ENCODE results near the gene MED8. TPM values are rescaled to one million over a fixed set of nuclear protein-coding genes. Genes with fewer than 3 reads are reported as not detected.

Gene MED8
- total and polyA plus RNA-seq, 2 experiments from 2014 or later: 16.6 to 25.7 TPM

GRCh38 chr1:43338001-43338400 is 51.6 kb downstream of the MED8 start (continued):
- TF ChIP-seq POLR2AphosphoS5 (IDR thresholded peaks at IDR 0.05; ENCODE audit: low read depth): no peak
- TF ChIP-seq EZH2phosphoT487 (IDR thresholded peaks at IDR 0.05; ENCODE audit: unreplicated experiment): no peak
- no peak for TF ChIP-seq ZNF331 (CRISPR knock-in tag; IDR thresholded peaks at IDR 0.05; ENCODE audit: low read depth)
- no peak for TF ChIP-seq REST (IDR thresholded peaks at IDR 0.05; ENCODE audit: unreplicated experiment)
- TF ChIP-seq CREB1 (CRISPR knock-in tag; IDR thresholded peaks at IDR 0.05; ENCODE audit: low read depth): no peak
- no peak for TF ChIP-seq NANOG (IDR thresholded peaks at IDR 0.05; ENCODE audit: borderline replicate concordance)
- TF ChIP-seq EZH2 (IDR thresholded peaks at IDR 0.05; ENCODE audit: low read depth, unreplicated experiment): no peak

- H3K27ac ChIP-seq (ENCODE audit: low read depth): no peak within 1 kb of the TSS
- TF ChIP-seq CTCF (conservative IDR thresholded peaks at IDR 0.05; ENCODE audit: low read depth in 2 of 2) (peak in 1 of 2 experiments; percentile 15; a peak in 1 of 4 replicates), STAT1 (IDR thresholded peaks at IDR 0.05; ENCODE audit: unreplicated experiment) (no peak)
- H3K27ac Mint-ChIP-seq: no peak within 1 kb of the TSS
- H4K20me1 ChIP-seq (replicated peaks; ENCODE audit: insufficient read depth): no peaks in the 10 kb centered on the region; the same call in 1 of the 2 replicates
- no peak within 1 kb of the TSS for H2AFZ ChIP-seq
- H3K4me1 Mint-ChIP-seq: no peaks in the 10 kb centered on the region; the same call in 2 of the 3 replicates
- no peaks in the 10 kb centered on the region for H3K27me3 ChIP-seq (ENCODE audit: insufficient read depth)
- H3K36me3 Mint-ChIP-seq (ENCODE audit: low read depth): no peaks in the 10 kb centered on the region
- ATAC-seq (no peak), DNase-seq (ENCODE audit: low spot score) (no peak)
- H3K4me1 ChIP-seq (ENCODE audit: insufficient read depth): no peaks in the 10 kb centered on the region
- no peaks in the 10 kb centered on the region; the same call in 2 of the 3 replicates for H3K9me3 Mint-ChIP-seq
- peaks cover 4% of the 10 kb centered on the region for H3K27me3 Mint-ChIP-seq (ENCODE audit: insufficient read depth, low read depth, poor library complexity)
- no peak within 1 kb of the TSS for H3K4me3 Mint-ChIP-seq
- H3K4me3 ChIP-seq: no peak within 1 kb of the TSS
- no peak within 1 kb of the TSS for H3K4me2 ChIP-seq
- no peaks in the 10 kb centered on the region for H3K36me3 ChIP-seq (ENCODE audit: insufficient read depth)
- no peaks in the 10 kb centered on the region for H3K79me2 ChIP-seq (replicated peaks; ENCODE audit: insufficient read depth)
- no peaks in the 10 kb centered on the region for H3K9me2 ChIP-seq (ENCODE audit: insufficient read depth)
- H3F3A ChIP-seq (replicated peaks; ENCODE audit: low read depth): no peaks in the 10 kb centered on the region; the same call in 1 of the 2 replicates
Observed at GRCh38 chr1:43337588-43337987, 52.0 kb downstream of the MED8 start, which contains the start of gene MPL. MPL (plus strand) TSS chr1:43337818; CDS start chr1:43337849, 31 bp downstream.

Data from GM23338 (cell line).